ENCODE results near the gene HBM. TPM values are rescaled to one million over a fixed set of nuclear protein-coding genes. Genes with fewer than 3 reads are reported as not detected.
"Not testable (repeated sequence)": the region's sequence is repeated elsewhere in the genome, so short reads cannot be mapped to it uniquely, and the experiment has no call there.

Gene HBM
- total RNA-seq, 2 donors from 2014 or later, result not detected

- Mint-ChIP-seq H3K27ac (no peak overlapping the region), H3K36me3 (ENCODE audit: insufficient read depth in 2 of 2) (peaks cover 3 to 21% of the 10 kb centered on the region in 2 donors)
Measured at GRCh38 chr16:187330-187729, 21.6 kb downstream of the HBM start.

GRCh38 chr16:188674-189073, 22.9 kb downstream of the HBM start:
- Mint-ChIP-seq H3K4me1 (ENCODE audit: low read depth) (no peaks in the 10 kb centered on the region), H3K36me3 (ENCODE audit: insufficient read depth in 2 of 2) (peaks cover 3 to 29% of the 10 kb centered on the region in 2 donors), H3K27ac (peak overlapping the region; percentile 60), H3K9me3 (no peaks in the 10 kb centered on the region), H3K27me3 (ENCODE audit: low read depth) (no peaks in the 10 kb centered on the region), H3K4me3 (no peak overlapping the region)
- peak; percentile 60 to 78 for ATAC-seq (replicated peaks in 1 of 2)
- DNase-seq, result peak; percentile 27 to 28

More at GRCh38 chr16:187330-187729, 21.6 kb downstream of the HBM start:
- H3K27me3 Mint-ChIP-seq (ENCODE audit: low read depth), result no peaks in the 10 kb centered on the region
- ATAC-seq (replicated peaks in 1 of 2) (no peak), DNase-seq (no peak)
- H3K9me3 Mint-ChIP-seq, result no peaks in the 10 kb centered on the region
- H3K4me3 Mint-ChIP-seq, result no peak overlapping the region
- no peaks in the 10 kb centered on the region for H3K4me1 Mint-ChIP-seq (ENCODE audit: low read depth)

GRCh38 chr16:189604-190186, 23.9 kb downstream of the HBM start:
- ATAC-seq (replicated peaks in 1 of 2) (no peak), DNase-seq (no peak)
- H3K4me1 Mint-ChIP-seq (ENCODE audit: low read depth), result no peaks in the 10 kb centered on the region
- H3K27ac Mint-ChIP-seq, result no peak overlapping the region
- H3K27me3 Mint-ChIP-seq (ENCODE audit: low read depth), result no peaks in the 10 kb centered on the region
- peaks cover 3 to 29% of the 10 kb centered on the region in 2 donors for H3K36me3 Mint-ChIP-seq (ENCODE audit: insufficient read depth in 2 of 2)
- H3K9me3 Mint-ChIP-seq, result no peaks in the 10 kb centered on the region
- H3K4me3 Mint-ChIP-seq, result no peak overlapping the region

- ATAC-seq (replicated peaks in 1 of 2), result no peak
- Mint-ChIP-seq H3K4me1 (ENCODE audit: low read depth) (no peaks in the 10 kb centered on the region), H3K4me3 (no peak overlapping the region), H3K27me3 (ENCODE audit: low read depth) (no peaks in the 10 kb centered on the region), H3K9me3 (no peaks in the 10 kb centered on the region), H3K36me3 (ENCODE audit: insufficient read depth in 2 of 2) (peaks cover 3 to 24% of the 10 kb centered on the region in 2 donors), H3K27ac (peak overlapping the region; percentile 10)
- DNase-seq, result no peak
Measured at GRCh38 chr16:191831-192230, 26.1 kb downstream of the HBM start.

GRCh38 chr16:192686-193085, 26.9 kb downstream of the HBM start:
- H3K36me3 Mint-ChIP-seq (ENCODE audit: insufficient read depth in 2 of 2), result peaks cover 3 to 20% of the 10 kb centered on the region in 2 donors
- no peaks in the 10 kb centered on the region for H3K9me3 Mint-ChIP-seq
- H3K27ac Mint-ChIP-seq, result no peak overlapping the region
- ATAC-seq (replicated peaks in 1 of 2) (no peak), DNase-seq (no peak)
- no peaks in the 10 kb centered on the region for H3K27me3 Mint-ChIP-seq (ENCODE audit: low read depth)
- no peaks in the 10 kb centered on the region for H3K4me1 Mint-ChIP-seq (ENCODE audit: low read depth)
- no peak overlapping the region for H3K4me3 Mint-ChIP-seq

- no peaks in the 10 kb centered on the region for H3K27me3 Mint-ChIP-seq (ENCODE audit: low read depth)
Measured at GRCh38 chr16:193441-193840, 27.7 kb downstream of the HBM start.

GRCh38 chr16:194516-194915, 28.7 kb downstream of the HBM start:
- Mint-ChIP-seq H3K4me1 (ENCODE audit: low read depth) (no peaks in the 10 kb centered on the region), H3K9me3 (no peaks in the 10 kb centered on the region), H3K27me3 (ENCODE audit: low read depth) (no peaks in the 10 kb centered on the region), H3K36me3 (ENCODE audit: insufficient read depth in 2 of 2) (peaks cover 0 to 15% of the 10 kb centered on the region in 2 donors), H3K4me3 (no peak overlapping the region), H3K27ac (no peak overlapping the region)
- ATAC-seq (replicated peaks in 1 of 2), result no peak
- DNase-seq, result no peak

More at GRCh38 chr16:193441-193840, 27.7 kb downstream of the HBM start:
- ATAC-seq (replicated peaks in 1 of 2) (no peak), DNase-seq (no peak)
- peaks cover 3 to 19% of the 10 kb centered on the region in 2 donors for H3K36me3 Mint-ChIP-seq (ENCODE audit: insufficient read depth in 2 of 2)
- no peak overlapping the region for H3K27ac Mint-ChIP-seq
- H3K4me1 Mint-ChIP-seq (ENCODE audit: low read depth), result no peaks in the 10 kb centered on the region
- H3K9me3 Mint-ChIP-seq, result no peaks in the 10 kb centered on the region
- no peak overlapping the region for H3K4me3 Mint-ChIP-seq

- Mint-ChIP-seq H3K27ac (no peak overlapping the region), H3K36me3 (ENCODE audit: insufficient read depth in 2 of 2) (peaks cover 4 to 13% of the 10 kb centered on the region in 2 donors), H3K4me3 (no peak overlapping the region)
Measured at GRCh38 chr16:200388-200787, 34.6 kb downstream of the HBM start.

GRCh38 chr16:203246-203645, 37.5 kb downstream of the HBM start:
- no peaks in the 10 kb centered on the region for H3K27me3 Mint-ChIP-seq (ENCODE audit: low read depth)
- no peak overlapping the region for H3K4me3 Mint-ChIP-seq
- H3K4me1 Mint-ChIP-seq (ENCODE audit: low read depth), result no peaks in the 10 kb centered on the region
- H3K27ac Mint-ChIP-seq, result no peak overlapping the region
- ATAC-seq (replicated peaks in 1 of 2) (no peak), DNase-seq (no peak)
- H3K36me3 Mint-ChIP-seq (ENCODE audit: insufficient read depth in 2 of 2), result peaks cover 9 to 21% of the 10 kb centered on the region in 2 donors
- no peaks in the 10 kb centered on the region for H3K9me3 Mint-ChIP-seq

More at GRCh38 chr16:200388-200787, 34.6 kb downstream of the HBM start:
- ATAC-seq (replicated peaks in 1 of 2) (no peak), DNase-seq (no peak)
- no peaks in the 10 kb centered on the region for H3K9me3 Mint-ChIP-seq
- no peaks in the 10 kb centered on the region for H3K4me1 Mint-ChIP-seq (ENCODE audit: low read depth)
- H3K27me3 Mint-ChIP-seq (ENCODE audit: low read depth), result no peaks in the 10 kb centered on the region

- not testable (repeated sequence) for H3K27ac Mint-ChIP-seq; H3K4me1 Mint-ChIP-seq (ENCODE audit: low read depth); H3K4me3 Mint-ChIP-seq; H3K27me3 Mint-ChIP-seq (ENCODE audit: low read depth); H3K9me3 Mint-ChIP-seq; DNase-seq; ATAC-seq (replicated peaks in 1 of 2)
- peaks cover 9 to 23% of the 10 kb centered on the region in 2 donors for H3K36me3 Mint-ChIP-seq (ENCODE audit: insufficient read depth in 2 of 2)
Measured at GRCh38 chr16:204046-204445, 38.3 kb downstream of the HBM start.

GRCh38 chr16:209359-209758, 43.6 kb downstream of the HBM start:
- H3K9me3 Mint-ChIP-seq; H3K27me3 Mint-ChIP-seq (ENCODE audit: low read depth); DNase-seq; ATAC-seq (replicated peaks in 1 of 2); H3K4me1 Mint-ChIP-seq (ENCODE audit: low read depth); H3K27ac Mint-ChIP-seq; H3K4me3 Mint-ChIP-seq: not testable (repeated sequence)
- peaks cover 6 to 15% of the 10 kb centered on the region in 2 donors for H3K36me3 Mint-ChIP-seq (ENCODE audit: insufficient read depth in 2 of 2)

GRCh38 chr16:211631-212180, 45.9 kb downstream of the HBM start:
- not testable (repeated sequence) for DNase-seq; H3K9me3 Mint-ChIP-seq; H3K27me3 Mint-ChIP-seq (ENCODE audit: low read depth); H3K4me3 Mint-ChIP-seq; ATAC-seq (replicated peaks in 1 of 2); H3K4me1 Mint-ChIP-seq (ENCODE audit: low read depth)
- H3K27ac Mint-ChIP-seq, result peak overlapping the region; percentile 57
- peaks cover 2 to 10% of the 10 kb centered on the region in 2 donors for H3K36me3 Mint-ChIP-seq (ENCODE audit: insufficient read depth in 2 of 2)

GRCh38 chr16:212999-213398, 47.2 kb downstream of the HBM start:
- ATAC-seq (replicated peaks in 1 of 2) (no peak), DNase-seq (no peak)
- Mint-ChIP-seq H3K27me3 (ENCODE audit: low read depth) (no peaks in the 10 kb centered on the region), H3K36me3 (ENCODE audit: insufficient read depth in 2 of 2) (peaks cover 1 to 12% of the 10 kb centered on the region in 2 donors), H3K9me3 (no peaks in the 10 kb centered on the region), H3K4me3 (no peak overlapping the region), H3K27ac (no peak overlapping the region), H3K4me1 (ENCODE audit: low read depth) (peaks cover 6% of the 10 kb centered on the region)

Measured in activated T-cell treated with anti-CD3 and anti-CD28 coated beads, Interleukin-2, amount 50 U/mL, for 72 hours (primary cell).